Measurements from ENCODE around the gene PDLIM7.

The PDLIM7 gene

DNA sequence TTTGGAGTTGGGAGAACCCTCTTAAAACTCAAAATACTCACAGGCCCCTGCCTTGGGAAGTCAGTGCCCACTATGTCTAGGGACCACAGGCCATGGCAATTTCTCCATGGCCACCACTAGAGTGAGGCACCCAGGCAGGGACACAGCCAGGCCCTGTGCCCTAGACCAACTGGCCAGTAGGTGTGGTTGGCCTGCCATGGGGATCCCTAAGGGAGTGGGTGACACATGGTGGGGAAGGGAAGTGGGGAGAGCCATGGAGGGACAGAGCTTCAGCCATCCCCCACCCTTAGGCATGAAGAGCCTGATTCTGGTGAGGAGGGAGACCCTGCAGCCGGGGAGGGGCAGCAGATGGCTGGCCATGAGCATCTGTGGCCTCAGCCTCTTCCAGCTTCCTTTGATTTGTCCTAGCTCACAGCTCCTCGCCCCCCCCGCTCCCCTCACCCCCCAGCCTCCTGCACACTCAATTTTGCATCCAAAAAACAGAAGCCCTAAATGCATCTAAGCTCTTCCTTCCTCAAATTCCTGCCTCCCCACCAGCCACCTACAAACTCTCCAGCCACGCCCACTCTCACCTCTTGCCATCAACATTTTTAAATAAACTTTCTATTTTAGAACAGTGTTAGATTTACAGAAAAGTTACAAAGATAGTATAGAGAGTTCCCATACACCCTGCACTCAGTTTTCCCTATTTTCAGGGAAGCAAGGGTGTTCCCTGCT, 22.4 kb downstream of the PDLIM7 start:
- no peak for DNase-seq (ENCODE audit: low read depth)

DNA sequence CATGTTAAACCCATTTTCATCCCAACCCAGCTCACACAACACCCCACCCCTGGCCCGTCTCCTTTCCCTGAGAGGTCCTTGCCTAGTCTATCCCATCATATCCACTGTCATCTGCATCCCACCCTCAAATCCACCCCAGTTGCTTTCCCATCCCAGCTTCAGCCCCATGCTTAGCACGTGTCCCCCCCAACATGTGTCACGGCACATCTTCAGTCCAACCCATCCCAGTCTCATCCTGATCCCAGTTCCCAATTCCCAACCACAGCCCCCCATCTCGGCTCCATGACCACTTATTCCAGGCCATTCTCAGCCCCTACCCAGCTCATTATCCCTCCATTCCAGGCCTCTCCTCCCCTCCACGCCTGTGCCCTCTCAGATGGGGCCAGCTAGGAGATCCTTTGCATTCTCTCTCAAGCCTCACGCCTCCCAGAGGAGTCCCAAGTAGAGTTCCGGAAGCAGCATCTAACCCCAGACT, 23.4 kb downstream of the PDLIM7 start:
- no peak for DNase-seq (ENCODE audit: low read depth)

DNA sequence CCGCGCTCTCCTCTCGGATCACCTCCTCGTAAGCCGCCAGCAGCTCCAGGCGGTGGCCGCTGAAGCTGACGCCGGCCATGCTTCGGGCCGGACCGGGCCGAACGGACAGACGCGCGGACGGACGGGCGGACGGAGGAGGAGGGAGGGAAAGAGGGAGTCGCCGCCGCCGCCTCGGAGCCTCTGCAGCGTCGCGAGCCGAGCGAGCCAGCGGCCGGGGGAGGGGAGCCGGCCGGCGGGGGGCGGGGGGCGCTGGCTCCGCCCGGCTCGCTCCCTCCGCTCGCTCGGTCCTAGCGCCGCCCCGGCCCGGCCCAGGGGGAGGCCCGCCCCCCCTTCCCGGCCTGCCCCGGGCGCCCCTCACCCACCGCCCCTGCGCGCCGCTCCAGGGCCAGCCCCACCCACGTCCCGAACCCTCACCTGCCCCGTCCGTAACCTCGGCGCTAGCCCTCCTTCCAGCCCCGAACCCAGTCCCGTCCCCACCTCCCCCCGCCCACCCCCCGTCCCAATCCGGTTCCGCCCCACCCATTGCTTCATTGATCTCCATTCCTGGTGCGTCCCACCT, 23.9 kb downstream of the PDLIM7 start, which contains the start of gene DBN1:
Gene DBN1, minus strand, starts transcription at position 192 of the 559 bp plus-strand sequence. Its CDS starts 113 bp downstream, at position 79.
- DNase-seq (ENCODE audit: low read depth): no peak

DNA sequence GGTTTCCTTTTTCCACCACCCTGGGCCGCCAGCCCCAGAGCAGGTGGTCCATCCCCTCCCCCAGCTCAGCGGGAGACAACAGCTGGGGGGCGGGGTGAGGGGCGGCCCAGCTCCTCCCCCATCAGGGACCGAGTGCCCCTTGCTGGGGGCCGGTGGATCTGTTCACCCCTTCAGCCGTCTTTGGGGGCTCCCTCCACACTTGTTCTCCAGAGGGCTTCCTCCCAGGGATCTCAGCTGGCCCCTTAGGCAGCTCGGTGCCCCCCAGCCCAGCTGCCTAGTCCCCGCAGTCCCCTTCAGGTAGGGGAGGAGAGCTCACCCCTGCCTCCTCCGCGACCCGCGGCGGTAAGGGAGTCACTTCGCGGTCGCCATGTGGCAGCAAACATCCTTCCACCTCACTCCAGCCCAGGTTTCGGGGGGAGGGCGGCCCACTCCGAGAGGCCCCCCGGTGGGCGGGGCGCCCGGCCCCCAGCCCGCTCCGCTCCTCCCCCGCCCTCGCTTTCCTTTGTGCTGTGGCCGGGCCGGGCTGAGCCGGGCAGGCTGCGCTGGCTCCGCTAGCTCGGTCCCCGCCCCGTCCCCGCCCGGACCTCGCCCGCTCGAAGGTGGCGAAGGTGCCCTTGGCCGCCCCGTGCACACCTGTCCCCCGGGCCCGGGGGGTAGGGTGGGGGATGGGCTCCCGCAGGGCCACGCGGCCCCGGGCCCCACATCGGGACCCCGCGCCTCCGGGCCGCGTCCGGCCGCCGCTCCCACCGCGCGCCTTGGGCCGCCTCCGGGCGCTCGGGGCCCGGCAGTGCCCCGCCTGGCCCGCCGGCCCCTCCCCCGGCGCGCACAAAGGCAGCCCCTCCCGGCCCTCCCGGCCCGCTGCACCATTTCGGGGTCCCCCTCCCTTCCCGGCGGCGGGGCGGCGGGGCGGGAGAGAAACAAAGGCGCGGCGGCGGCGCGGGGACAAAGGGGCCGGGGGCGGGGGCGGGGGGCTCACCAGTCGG, 24.7 kb downstream of the PDLIM7 start:
- no peak for DNase-seq (ENCODE audit: low read depth)

DNA sequence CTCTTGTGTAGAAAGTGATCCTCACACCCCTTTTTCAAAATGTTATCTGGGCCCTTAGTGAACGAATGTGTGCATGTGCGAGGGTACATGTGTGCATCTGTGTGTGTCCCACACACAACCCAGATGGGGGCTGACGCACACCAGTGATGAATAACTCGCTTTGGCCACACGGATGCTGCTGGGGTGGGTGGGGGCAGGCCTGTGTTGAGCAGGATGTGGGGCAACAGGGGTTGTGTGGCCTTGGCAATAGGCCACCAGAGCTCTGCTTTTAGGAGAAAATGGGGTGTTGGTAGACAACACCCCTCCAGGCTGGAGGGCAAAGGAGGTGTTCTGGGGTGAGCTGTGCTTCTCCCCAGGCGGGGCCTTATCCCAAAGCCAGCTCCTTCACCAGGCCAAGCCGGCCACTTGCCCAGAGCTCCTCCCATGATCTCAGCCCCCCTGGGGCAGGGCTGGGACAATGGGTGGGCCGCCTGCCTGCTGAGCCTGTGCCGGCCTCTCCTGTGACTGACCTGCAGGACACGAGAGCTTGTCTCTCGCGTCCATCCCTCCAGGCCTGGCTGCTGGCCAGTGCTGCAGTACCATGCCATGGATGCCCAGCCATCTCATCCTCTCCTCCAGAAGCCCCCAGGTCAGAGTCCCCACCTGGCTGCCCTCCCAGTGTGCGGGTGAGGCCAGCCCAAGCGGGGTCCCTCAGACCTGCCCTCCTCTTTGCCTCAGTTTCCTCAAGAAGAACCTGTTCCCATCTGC, 25.6 kb downstream of the PDLIM7 start:
- no peak for DNase-seq (ENCODE audit: low read depth)

DNA sequence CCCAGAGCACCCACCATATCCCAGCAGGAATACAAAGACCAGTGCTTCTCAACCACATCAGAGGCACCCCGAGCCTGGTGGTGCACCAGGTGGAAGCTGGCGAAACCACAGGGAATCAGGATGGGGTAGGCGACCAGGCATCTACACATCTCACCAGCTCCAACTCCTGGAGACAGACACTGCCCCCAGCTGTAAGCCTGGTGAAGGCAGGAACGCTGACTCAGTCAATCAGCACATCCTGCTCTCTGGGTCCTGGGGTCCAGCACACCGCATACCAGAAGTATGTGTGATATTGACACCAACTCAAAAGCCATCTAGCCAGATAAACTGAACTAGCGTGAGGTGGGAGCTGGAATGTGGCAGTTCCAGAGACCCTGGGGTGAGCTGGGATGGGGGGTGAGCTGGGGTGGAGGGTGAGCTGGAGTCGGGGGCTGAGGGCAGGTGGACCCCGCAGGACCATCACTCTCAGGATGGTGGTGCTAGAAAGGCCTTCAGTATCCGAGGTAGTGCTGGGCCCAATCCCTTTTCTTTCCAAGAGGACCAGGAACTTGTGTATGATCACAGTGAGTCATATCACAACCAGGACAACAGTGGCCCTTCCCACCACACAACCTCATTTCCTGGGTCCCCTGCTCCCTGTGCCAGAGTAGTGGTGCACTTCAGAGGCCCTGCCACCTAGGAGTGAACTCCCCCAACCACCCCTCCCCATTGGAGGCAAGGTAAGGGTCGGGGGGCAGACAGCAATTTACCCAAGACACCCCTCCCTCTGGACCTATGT, 26.5 kb downstream of the PDLIM7 start:
- peak; percentile 67 for DNase-seq (ENCODE audit: low read depth)

DNA sequence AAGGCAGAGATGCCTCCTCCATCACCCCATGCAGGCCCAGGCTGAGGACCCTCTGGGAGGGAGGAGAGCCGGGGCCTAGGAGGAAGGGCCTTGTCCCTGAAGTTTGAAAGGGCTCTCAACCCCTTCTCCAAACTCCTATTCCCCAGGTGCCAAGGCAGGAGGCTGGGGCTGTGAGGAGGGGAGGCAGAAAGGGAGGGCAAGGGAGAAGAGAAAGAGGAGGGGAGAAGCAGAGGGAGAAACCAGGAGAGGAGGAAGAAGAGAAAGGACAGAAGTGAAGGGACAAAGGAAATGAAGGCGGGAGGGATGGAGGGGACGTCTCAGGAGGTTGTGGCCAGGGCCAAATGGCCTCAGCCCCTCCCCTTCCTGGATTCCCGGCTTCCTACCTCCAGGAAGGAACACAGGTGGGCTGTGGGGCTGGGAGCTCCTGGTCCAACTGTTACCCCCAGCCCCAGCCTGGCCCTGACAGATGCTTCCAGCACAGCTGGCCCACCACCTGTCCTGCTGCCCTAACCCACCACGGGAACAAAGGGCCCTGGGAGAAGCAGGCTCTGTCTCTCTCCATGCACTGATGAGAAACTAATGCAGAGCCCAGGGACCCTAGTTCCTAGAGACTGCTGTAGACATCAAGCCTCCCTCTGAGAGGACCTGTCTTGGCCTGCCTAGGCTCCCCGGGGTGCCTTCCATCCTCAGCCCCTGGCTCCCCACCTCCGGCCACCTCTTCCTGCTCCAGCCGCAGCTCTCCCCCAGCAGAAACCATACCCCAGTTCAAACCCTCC, 27.5 kb downstream of the PDLIM7 start:
- DNase-seq (ENCODE audit: low read depth): no peak

DNA sequence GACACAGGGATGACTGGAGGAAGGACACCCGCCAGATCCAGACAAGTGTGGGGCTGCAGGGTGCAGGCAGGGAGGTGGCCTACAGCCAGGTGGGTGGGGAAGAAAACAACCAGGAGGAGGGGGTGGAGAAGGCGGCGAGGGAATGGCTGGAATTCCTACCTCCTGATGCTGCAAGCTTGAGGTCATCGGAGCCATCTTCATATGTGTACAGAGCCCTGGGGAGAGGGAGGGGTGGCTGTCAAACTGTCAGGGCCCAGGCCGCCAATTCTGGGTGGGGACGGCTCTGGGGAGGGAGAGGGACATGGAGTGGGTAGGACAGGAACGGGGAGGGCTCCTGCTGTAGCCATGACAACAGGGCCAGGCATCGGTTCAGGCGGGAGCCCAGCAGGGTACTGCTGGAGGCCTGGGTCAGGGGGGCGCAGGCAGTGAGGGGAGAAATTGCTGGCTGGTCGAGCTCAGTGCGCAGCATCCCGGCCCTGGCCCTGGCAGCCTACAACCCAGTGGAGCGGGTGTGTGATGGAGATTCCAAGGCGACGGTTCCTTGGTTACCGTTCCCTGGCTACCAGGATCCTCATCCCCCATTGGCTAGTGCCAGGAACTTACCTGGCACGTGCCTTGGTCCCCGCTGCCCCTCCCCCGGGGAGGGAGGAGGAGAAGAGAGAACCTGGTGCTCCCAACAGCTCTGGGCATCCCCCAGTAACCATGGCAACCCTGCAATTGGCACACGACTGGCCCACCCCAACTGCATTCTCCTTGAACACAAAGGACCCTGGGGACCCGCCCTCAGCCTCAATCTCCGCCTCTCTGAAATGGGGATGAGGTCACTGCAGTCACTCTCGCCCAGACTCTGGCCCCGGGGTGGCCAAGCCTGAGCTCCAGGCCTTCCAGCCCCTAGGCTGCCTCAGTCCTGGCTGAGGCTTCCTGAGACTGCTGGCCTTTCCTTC, 28.4 kb downstream of the PDLIM7 start:
- peak; percentile 53 for DNase-seq (ENCODE audit: low read depth)

DNA sequence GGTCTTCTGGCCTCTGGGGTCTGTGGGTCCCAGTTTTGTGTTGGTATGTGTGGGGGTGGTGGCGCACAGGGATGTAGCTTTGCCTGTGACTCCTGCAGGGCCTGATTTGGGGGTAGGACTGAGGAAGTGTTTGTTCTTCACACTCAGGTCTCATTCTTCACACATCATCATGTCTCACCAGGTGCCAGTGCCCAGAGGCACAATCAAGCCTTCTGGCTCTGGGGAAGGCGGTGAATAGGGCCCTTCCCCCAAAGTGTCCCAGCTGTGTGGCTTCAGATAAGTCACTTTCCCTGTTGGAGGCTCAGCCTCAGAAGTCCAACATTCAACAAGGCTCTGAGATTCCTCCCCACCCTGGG, 29.1 kb downstream of the PDLIM7 start:
- DNase-seq (ENCODE audit: low read depth): no peak

DNA sequence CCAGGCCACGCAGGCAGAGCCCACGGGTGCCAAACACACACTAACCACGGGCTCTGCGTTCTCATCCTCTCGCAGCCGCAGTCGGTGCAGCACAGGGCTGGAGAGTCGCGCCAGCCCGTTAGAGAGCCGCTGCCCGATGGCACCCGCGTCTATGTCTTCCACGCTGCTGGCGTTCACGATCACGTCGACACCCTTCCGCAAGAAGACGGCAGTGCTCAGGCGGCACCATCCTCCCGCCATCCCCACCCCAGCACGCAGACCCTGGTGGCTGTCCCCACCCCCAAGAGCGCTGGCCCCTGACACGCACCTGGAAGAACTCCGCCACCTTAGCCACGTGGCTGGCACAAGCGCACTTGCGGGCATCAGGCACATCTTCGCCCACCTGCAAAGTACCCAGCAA, 30.0 kb downstream of the PDLIM7 start:
- DNase-seq (ENCODE audit: low read depth): no peak

DNA sequence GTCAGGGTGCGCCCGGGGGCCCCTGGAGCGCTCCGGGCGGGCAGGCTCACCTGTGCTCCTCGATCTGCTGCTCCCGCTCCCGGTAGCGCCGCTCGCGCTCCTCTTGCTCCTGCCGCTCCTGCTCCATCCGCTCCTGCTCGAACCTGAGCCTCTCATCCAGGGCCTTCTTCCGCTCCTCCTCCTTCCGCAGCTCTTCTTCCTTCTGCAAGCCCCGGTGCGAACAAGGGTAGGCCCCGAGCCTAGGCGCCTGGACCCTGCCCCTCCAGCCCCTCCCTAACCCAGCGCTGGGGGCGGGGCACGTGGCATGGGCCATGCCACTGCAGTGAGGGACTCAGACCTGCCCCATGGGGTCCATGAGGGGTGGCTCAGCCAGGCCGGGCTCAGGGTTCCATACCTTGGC, 30.5 kb downstream of the PDLIM7 start:
- DNase-seq (ENCODE audit: low read depth): no peak

DNA sequence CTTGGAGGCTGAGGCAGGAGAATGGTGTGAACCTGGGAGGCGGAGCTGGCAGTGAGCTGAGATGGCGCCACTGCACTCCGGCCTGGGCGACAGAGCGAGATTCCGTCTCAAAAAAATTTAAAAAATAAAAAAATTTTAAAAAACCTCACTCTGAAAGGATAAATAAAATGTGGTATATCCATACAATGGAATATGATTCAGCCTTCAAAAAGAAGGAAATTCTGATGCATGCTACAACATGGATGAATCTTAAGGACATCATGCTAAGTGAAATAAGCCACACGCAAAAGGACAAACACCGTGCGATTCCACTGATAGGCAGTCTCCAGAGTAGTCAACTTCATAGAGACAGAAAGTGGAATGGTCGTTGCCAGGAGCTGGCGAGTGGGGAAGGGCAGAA, 32.4 kb downstream of the PDLIM7 start:
- DNase-seq (ENCODE audit: low read depth): no peak

DNA sequence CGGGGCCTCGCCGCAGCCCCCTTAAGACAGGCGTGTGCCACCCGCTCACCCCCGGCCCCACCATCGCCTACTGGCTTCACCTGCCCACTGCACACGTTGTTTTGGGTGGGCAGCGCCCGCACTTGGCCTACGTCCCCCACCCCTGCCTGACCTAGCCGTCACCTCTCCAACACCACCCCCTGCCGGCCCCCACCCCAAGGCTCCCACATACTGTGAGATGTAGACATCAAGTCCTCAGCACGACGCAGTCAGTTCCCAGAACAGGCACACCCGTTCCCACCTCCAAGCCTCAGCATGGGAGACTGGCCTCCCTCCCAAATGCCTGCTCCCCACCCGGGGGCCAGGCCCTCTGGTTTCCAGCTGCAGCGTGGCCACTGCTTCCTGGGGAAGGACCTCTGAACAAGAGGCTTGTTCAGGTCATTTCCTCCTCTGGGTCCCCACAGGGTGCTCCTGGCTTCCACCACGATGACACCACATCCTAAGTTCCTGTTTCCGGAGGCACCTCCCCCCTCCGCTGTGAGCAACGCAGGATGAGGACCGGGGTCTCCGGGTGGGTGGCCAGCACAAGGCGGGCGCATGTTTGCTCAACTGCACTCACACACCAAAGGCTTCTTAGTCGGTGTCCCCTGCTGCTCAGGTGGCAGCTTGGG, 35.3 kb downstream of the PDLIM7 start:
- DNase-seq (ENCODE audit: low read depth): no peak

DNA sequence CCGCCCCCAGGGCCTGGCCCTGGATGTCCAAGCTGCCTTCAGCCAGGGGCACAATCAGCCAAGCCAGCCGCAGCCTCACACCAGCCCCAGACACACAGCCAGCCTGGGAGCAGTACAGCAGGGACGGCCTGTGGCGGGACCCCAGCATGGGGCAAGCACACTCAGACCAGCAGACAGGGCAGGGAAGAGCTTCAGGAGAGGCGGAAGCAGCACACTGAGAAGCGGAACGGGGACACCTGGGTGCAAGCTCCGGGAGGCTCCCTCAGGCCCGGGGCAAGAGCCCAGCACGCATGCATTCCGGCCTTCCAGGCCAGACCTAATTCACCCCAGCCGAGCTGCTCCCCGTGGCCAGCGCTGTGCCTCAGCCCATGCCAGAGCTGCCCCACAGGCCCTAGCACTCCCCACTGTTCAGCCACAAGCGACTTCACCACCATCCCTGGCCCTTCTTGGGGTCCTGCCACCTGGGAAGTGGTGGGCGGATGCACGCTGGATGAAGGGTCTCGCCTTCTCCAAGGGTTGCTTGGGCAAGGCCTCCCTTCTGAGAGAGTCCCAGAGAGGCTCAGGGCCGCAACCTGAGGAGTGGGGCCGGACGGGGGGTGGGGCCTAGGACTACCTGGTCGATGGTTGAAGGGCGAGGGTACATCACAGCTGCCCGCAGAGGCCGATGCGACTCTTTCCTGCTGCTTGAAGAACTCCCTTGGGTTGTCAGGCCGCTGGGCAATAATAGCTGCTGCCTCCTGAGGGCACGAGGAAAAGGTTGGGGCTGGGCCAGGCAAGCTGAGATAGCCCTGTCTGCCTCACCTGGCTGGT, 37.4 kb downstream of the PDLIM7 start:
- no peak for DNase-seq (ENCODE audit: low read depth)

DNA sequence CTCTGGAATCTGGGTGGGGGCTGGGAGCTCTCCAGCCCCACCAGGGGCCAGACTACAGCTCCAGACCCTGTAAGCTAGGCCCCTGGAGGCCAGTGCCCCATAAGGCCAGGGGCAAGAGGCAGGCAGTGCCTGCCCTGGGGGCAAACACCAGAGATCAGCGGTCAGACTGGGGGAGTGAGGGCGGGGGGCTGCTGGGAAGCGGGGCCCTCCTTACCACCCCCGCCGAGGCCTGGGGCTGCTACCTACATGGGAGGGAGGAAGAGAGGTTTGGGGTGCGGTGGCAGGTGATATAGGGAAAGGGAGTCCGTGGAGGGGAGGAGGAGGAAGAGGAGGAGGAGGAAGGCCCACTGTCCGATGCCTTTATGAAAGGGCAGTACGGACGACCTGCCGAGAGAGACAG, 38.0 kb downstream of the PDLIM7 start:
- DNase-seq (ENCODE audit: low read depth): no peak

DNA sequence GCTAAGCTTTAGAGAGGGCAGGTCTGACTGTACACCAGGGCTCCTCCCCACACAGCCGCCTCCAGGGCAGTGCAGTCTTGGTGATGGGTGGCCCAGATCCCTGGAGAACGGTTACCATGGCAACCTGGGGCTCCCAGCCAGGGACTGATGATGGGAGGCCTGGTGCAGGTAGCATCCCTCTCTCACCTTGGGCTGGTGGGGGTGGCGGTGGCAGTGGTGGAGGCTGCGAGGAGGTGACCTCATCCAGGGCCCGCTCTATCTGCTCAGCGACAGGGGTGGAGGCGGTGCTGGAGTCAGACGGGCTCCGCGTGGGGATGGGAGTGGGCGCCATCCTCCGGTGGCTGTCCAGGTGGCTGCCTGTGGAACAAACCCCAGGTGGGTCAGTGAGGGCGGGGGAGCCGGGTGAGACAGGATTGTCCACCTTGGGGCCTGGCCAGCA, 38.5 kb downstream of the PDLIM7 start:
- no peak for DNase-seq (ENCODE audit: low read depth)

DNA sequence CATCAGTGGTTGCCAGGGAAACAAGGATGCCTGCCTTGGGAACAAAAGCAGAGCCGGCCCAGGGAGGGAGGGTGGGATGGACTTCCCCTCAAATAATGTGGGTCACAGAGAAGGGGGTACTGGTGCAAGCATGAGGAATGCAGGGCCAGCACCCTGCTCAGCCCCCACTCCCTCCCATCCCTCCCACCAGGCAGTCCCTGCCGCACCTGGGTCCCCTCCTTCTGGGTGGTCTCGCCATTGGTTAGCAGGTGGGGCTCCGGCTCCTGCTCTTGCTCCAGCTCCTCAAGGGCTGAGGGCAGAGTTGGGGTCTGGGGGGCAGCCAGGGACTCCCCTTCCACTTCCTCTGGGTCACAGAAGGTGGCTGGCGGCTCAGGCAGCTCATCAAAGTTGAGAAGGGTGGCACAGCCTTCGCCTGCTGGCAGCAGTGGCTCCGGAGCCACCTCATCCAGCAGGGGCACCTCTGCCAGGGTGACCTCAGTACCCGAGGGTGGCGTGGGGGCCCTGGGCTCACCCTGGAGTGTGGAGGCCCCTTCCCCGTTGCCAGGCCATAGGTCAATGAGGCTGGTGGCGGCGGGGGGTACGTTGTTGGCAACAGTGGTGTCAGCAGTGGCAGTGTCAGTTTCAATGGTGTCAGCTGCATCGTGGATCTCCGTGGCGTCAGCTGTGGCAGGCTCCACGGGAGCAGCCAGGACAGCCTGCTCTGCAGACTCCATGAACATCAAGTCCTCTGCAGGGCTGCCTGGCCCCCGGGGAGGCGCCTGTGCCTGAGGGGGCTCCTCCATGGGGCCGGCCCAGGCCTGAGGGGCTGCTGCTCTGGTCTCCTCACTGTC, 39.3 kb downstream of the PDLIM7 start:
- no peak for DNase-seq (ENCODE audit: low read depth)
